Activated T-cell treated with anti-CD3 and anti-CD28 coated beads for 4 hours (primary cell): ENCODE measurements around the gene KIAA0040.

Experiments used
- DNase-seq: peaks from one replicate; pipeline ENCODE4 v3.0.0-alpha.2; 2020

The KIAA0040 gene

DNA sequence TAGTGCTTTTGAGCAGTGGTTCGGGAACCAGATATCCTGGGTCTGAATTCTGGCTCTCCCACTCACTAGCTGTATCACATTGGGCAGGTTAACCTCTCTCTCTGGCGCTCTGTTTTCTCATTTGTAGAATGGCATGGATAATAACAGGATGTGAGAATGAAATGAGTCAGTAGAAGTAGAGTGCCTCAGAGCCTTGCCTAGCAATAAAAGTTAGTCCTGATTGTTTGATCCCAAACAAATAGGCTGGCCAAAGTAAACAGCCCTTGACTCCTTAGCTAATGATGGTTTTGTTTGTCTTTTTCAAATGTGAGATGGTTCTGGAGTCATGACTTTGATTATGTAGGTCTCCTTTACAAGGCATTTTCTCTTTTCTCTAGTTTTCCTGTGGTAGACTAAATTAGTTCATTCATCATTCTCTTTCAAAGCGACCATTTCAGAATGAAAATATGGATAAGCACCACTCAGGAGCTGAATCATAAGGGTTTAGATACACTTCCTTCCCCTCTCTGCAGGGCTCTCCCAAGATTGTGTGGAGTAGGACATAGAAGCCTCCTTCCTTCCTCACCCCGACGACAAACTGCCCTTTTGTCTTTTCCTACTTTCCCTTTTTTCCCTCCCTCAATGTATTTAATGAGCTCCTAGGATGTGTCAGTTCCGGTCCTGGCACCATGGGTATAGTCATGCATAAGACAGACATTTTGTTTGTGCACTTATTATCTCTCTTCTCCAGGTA lies 23.1 kb downstream of the KIAA0040 start:
- DNase-seq, result no peak

DNA sequence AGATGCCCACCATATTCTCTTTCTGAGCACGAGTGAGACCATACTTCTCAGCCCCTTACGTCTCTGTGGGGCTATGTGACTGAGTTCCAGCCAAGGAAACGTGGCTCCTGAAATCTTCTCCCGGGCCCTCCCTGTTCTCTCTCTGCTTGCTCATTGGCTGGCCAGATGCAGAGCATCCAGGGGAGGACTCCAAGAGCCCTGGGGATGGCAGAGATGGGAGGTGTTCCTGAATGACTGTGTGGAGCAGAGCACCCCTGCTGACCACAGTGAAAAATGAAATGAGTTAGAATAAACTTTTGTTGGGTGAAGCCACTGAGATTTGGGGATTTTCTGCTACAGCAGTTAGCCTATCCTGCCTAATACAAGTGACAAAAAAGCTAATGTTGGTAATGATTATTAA lies 23.8 kb downstream of the KIAA0040 start:
- no peak for DNase-seq

DNA sequence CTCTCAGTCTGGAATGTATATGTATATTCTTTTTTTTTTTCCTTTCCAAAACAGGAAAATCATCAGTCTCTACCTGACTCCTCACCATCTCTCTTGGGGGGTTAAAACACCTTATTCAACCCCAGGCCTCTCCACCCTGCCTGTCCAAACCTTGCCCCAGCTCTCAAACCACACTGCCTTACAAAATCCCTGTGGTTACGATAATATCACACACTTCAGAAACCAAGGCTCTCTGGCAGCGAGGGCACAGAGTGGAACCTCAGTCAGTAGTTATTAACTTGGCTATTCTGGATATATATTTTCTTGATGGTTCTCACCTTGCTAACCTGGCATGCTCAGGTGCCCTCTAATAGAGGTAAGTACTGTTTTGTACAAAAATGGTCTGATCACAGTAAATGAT lies 24.7 kb downstream of the KIAA0040 start:
- no peak for DNase-seq

DNA sequence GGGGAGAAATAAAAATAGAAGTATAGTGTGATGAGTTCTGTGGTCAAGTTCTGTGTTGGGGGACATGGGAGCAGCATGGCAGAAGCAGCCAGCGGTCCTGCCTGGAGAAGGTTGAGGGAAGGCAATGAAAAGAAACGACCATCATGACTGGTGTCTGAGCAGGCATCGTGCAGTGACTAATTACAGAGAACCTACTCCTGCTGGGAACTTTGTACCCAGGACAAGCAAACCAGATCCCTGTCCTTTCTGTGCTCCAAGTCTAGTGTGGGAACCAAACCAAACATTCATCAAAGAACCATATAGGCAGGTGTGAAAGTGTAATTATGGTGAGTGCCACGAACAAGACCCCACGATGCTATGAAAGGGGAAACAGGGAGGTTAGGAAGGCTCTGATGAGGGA lies 25.8 kb downstream of the KIAA0040 start:
- no peak for DNase-seq

DNA sequence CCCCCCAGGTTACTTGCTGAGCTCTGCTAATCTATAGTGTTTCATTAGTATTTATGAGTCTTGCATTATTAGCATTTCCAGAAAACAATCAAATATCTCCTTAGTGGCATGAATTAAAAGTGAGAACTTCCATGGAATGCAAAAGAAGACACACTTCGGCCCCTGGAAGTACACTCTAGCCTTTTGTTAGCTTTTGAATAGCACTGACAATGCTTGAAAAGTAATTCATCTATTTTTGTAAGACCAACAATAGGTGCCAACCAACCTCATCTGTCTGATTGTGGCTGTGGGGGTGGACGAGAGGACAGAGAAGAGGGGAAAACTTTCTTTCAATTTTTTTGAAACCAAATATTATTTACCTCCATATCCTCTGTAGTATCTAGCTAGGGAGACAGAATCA lies 27.8 kb downstream of the KIAA0040 start:
- no peak for DNase-seq

DNA sequence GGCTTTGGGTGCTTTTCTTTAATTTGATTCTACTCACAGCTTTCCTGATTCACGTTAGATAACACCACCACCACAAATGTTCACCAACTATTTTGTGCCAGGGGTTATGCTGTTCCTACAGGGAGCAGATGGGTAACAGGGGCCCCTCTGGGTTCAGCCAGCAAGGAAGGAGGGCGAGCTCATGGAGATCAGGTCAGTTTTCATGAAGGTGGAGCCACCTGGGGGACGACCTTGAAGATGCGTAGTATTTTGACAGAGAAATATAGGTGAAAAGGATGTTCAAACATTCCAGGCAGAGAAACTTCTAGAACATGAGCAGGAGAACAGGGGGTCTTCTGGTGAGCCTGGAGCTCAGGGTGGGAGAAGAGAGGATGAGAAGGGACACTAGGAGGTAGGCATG lies 28.9 kb downstream of the KIAA0040 start:
- no peak for DNase-seq

DNA sequence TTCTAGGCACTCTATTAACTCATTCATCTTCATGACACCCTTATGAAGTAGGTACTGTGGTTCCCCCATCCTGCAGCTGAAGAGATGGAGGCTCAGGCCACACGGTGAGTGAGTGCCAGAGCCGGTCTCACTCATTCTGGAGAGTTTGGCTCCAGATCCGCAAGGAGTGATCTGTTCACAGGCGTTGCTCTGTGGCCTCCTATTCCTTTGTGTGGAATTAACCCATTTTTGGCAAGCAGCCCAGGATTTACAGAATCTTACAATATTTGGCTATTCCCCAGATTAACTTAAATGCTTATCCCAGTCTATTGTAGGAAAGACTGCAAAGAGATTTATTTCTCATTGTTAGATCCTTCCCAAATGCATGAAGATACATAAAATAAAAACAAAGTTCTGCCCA lies 29.6 kb downstream of the KIAA0040 start:
- DNase-seq, result no peak

DNA sequence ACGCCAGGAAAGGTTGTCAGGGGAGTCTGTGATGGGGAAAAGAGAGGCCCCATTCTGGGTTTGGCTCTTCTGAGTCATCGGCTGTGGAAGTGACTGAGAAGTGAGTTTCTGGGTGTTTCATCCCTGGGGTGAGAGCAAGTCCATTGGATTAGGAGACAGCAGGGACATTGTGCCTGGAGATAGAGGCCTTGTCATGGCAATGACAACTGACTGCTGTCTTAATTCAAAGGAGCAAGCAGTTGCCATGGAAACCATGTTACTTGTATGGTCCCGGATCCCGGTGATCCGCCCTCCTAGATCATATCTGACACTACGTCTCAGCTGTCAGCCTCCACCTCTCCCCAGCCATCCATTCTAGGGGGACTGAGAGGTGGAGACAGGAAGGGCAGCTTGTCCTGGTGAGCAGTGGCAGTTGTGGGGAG lies 34.4 kb downstream of the KIAA0040 start:
- no peak for DNase-seq

DNA sequence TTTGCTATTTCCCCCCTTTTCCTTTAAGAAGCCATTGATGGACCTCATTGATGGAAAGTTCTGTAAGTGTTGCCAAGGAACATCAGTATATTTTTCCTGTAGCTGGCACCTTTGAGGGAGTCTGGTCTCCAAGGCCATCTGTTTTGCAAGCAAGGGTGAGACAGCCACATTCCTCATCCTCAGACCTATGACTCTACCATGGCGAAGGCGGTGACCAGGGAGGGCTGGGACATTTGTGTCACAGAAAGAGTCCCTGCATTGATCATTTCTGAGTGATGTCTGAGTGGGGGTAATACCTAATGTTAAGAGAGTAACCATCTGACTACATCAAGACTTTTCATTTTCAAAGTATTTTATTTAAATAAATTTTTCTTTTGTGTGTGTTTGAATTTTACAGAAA lies 35.4 kb downstream of the KIAA0040 start:
- no peak for DNase-seq

DNA sequence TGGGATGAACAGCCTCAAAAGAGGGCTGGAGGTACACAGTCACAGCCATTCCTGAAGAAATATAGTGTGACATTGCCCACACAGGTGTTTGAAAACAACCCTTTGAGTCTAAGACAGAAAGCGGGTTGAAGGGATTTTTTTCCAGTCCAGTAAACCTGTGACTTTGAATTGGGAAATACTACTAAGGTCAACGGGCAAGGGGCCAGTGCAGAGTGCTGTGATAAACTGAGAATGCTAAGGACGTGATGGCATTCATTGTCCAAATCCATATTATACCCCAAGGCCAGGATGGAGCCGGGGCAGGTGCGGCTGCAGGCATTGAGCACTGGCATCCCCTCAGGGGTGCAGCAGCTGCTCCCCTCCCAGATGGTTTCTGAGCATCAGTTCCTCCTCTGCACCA lies 36.6 kb downstream of the KIAA0040 start:
- DNase-seq, result no peak

DNA sequence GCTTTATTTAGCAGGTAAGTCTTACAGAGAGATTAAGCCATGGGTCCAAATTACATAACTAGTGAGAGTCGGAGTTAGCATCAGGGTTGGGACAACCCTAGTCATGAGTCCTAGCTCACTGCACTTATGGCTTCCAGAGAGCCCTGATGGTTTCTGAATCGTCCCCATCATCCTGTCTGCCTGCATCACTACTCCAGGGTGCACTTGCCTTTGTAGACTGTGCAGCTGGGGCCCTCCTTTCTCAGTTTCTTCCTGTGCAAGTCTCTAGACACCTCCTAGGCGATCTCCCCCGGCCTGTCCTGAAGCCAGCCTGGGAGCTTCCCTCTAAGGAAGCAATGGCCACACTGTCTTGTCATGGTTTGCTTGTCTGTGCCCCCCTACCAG lies 37.1 kb downstream of the KIAA0040 start:
- DNase-seq, result no peak

DNA sequence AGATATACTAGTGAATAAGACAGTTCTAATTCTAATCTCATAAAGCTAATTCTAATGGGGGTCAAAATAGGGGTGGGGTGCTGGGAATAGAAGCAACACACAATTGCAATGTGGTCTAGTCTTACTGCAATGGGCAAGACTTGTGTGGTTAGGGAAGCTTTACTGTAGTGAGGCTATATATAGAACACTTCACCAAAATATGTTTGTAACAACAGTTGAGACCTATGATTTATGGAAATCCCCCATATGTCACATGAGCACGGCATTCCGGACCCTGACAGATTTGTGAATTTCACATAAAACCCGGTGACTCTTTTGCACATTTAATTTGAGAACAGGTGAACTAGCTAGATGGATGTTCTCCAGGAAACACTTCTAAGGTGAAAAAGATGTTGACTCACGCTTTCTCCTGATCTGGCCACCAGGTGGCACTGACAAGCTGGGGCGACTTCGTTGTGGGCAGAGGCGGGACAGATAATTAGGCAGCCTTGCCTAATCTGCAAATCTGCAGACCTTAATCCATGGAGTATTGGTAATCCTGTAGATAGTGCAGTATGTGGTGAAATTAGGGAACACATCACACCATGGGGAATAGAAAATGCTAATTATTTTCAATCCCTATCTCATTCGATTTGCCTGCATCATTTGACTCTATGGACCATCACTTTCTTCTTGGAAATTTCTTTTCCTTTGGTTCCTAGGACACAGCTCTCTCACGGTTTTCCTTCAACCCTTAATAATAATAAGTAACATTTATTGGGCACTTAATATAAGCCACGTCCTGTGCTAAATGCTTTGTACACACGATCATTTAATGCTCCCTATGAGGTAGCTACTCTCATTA lies 37.7 kb downstream of the KIAA0040 start:
- DNase-seq, result peak; percentile 70

DNA sequence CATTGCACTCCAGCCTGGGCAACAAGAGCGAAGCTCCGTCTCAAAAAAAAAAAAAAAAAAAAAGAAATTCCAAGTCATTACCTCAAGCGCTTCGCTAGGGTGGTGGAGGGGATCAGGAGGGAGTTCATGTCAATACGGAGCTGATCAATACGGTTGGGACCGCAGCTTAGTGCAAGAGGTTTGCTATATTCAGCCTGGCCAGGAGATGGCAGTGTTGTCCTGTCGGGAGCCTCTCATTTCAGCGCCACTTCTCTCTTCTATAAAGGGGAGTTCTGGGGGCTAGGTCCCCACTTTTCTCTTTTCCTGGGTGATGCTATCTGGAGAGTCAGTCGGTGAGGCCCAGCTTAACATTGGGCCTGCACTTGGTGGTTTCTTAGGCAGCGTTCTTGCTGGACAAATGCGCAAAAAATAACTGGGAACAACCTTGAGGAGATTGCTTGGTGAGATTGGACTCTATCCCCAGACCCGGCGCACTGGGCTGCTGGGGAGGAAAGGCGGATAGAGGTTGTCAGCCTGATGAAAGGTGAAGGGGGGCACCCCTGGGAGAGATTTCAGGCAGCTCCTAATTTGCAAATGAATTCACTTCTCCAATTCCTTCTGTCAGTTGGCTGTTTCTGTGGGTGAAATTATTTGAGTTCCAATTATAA lies 40.4 kb downstream of the KIAA0040 start:
- peak; percentile 64 for DNase-seq

DNA sequence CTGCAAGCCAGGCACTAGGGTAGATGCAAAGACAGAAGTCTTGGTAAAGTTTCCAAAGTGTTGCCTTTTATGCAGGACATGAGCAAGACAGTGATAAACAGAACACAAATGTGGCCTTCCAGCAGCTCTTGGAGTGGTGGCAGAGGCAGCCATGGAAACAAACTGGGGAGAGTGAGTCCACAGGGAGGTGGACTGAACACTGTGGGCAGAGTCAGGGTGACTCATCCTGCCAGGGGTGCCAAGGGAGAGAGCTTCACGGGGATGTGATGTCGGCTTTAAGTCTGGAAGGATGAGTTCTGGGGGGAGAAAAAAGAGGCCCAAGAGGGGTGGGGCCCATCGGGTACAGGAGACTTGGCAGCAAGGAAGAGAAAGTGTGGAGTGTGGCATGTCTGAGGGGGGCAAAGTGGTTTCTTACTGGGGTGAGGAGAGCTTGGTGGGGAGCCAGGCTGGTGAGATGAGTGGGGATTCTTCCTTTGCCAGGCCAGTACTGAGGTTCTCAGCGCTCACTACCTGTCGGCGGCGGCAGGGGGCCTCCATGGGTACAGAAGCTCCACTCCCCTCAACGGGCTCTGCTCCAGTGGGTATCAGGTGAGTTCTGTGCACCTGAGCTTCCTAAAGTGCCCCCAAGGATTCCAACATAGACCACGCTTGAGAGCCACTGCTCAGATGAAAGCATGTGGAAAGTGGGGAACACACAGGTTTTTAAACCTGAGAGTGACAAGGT lies 41.8 kb downstream of the KIAA0040 start:
- DNase-seq, result no peak

DNA sequence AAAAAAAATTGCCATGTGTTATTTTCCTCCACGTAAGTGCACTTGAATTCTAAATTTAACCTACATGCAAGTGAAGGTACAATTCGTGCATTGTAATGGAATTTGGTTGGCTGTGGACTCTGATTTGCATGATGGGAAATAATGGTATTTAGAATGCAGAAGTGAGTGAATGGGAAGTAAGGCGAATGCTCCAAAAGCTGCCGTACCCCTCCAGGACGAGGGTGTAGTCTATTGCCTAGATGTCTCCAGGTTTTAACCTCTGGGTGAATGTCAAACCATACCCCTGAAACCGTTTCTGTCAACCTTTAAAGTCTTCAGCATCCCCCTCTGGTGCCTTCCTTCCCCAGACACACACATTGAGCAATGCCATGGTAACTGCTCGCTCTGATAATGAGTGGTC lies 44.5 kb downstream of the KIAA0040 start:
- no peak for DNase-seq

DNA sequence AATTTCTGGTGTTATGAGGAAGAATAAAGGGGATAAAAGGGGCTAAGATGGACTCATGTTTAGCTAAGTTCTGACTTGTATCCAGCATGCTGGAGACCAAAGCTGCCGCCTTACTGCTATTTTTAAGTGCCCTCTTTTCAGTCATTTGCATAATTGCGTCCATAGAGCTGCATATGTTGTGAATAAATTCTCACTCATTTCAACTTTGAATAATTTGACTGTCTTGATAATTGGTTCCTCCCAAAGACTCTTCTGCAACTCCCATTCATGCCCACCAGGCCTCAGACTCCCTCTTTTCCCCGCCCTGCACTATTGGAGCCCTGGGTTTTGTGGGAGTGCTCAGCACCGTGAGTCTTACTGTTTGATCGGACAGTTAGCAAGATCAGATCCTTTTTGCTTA lies 45.0 kb downstream of the KIAA0040 start:
- DNase-seq, result no peak

DNA sequence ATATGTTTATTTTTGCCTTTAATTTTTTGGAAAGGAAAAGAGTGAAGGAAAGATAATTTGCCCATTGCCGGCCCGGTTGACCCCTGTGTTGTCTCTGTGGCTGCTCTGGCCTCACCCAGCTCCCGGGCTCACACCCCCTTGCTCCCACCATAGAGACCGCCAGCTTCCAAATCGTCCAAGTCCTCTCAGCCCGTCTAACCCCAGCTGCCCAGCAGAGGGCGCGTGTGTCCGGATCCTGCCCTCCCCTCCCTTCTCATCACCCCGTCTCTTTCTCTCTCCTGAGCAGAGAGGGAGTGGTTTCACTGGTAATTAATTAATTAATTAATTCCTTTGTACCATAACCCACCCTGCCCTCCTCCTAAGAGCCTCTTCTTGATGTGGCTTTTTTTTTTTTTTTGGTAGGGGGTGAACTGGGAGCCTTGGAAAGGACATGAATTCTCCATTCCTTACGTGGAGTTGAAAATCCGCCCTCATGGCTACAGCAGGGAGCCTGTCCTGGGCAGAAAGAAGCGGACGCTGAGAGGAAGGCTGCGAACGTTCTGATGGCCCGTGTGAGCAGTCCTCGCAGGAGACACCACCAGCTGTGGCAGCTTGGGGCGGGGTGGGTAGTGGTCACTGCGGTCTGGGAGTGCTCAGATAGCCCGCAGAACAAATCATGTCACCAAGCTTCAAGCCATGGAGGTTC lies 45.9 kb downstream of the KIAA0040 start:
- DNase-seq, result peak; percentile 58

DNA sequence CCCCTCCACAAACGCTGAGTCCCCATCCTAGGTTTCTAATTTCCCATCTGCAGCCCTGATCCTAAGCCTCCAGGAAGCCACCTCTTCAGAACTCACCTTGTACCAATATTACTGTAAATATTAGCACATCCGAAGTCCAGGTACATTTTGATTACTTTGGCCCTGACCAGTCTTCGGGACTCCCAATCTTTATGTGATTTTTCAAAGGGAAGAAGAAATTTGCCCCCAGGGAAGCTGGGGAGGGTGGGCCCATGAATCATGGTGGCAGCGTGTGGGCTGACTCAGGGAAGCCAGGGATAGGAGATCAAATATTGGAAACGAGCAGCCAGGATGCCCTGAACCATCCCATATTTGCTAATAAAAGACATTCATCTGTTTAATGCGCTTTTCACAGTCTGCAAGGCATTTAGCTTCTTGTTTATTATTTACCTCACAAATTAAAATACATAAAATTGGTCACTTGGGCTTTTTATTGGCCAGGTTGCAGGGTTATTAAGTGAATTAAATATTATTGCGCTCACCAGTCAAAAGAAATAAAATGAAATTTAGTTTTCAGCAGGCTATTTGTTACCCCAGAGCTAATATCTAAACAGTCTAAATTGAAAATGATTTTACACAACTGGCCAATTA lies 46.6 kb downstream of the KIAA0040 start:
- DNase-seq, result no peak

DNA sequence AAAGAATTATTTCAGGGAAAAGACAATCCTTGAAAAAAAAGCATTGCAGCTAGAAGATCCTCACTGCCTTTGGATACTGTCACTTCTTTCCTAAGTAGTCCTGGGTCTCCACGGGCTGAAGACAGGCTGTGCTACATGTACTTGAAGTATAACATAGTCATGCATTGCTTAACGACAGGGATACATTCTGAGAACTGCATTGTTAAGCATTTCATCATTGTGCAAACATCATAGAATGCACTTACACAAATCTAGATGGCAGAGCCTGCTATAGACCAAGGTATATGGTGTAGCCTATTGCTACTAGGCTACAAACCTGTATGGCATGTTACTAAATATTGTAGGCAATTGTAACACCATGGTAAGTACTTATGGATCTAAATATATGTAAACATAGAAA lies 54.0 kb downstream of the KIAA0040 start:
- DNase-seq, result no peak

DNA sequence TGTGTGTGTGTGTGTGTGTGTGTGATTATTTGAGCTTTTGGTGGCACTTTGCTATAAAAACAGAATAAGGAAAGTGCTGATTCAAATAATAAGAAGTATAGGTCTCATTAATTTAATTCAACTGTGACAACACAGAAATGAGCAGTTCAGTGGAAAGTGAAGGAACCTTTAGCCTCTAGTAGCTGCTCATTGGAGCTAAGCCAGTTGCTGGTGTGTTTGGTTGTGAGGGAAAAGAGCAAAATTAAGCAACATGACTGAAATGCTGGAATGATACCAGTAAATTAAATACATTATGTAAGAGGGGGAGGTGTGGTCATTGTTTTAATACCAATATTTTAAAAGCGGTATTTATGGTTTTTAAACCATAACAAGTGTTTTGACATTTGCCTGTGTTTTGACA lies 55.2 kb downstream of the KIAA0040 start:
- DNase-seq, result no peak

DNA sequence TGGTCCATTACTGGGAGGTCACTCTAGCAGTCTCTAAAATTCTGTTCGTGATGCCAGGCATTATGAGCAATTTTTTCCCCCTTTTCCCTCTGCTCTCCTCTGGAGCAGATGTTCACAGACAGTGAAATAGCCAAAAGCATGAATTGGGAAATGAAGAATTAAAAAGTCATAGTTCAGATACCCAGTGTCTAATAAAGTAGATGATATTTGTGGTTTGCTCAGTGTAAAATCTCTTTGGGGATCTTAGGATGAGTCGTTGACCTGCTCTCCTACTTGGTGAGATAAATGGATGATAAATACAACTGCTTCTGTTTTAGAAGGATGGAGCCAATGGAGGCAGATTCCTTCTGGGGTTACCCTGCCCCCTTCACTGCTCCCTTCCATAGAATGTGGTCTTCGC lies 56.3 kb downstream of the KIAA0040 start:
- DNase-seq, result no peak

DNA sequence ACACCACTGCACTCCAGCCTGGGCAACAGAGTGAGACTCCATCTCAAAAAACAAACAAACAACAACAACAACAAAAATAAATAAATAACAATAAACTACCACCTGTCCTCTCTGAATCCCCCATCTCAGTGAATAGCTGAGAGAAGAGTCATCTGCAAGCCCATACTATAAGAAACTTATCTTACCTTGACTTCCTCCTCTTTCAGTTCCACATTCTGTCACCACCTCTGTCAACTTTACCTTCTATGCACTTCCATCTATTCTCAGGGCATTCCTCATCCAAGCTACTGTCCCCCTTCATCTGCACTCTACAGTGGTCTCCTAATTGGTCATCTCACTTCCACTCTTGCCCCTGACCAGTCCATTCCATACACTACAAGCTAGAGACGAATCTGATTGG lies 58.1 kb downstream of the KIAA0040 start:
- DNase-seq, result no peak
